ENCODE measurements around the gene SMARCE1.

DNA sequence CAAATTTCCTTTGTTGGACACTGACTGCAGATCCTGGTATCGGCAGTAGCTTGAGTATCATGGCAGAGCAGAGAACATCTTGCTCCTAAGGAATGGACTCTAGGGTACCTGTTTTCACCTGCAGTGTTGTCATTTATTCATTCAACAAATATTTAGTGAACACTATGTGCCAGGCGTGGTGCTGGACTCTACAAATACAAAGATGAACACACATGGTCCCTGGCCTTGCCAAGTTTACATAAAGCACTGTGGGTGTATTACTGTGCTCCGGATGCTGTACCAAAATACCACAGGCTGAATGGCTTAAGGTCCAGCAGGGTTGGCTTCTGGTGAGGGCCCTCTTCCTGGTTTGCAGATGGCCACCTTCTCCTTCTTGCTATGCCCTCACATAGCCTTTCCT lies 68.1 kb downstream of the SMARCE1 start:
- TF ChIP-seq POLR2AphosphoS5 (IDR thresholded peaks at IDR 0.05) = no peak
- TF ChIP-seq, protein P1, sequence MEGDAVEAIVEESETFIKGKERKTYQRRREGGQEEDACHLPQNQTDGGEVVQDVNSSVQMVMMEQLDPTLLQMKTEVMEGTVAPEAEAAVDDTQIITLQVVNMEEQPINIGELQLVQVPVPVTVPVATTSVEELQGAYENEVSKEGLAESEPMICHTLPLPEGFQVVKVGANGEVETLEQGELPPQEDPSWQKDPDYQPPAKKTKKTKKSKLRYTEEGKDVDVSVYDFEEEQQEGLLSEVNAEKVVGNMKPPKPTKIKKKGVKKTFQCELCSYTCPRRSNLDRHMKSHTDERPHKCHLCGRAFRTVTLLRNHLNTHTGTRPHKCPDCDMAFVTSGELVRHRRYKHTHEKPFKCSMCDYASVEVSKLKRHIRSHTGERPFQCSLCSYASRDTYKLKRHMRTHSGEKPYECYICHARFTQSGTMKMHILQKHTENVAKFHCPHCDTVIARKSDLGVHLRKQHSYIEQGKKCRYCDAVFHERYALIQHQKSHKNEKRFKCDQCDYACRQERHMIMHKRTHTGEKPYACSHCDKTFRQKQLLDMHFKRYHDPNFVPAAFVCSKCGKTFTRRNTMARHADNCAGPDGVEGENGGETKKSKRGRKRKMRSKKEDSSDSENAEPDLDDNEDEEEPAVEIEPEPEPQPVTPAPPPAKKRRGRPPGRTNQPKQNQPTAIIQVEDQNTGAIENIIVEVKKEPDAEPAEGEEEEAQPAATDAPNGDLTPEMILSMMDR (IDR thresholded peaks at IDR 0.05) = no peak

All from stomach (tissue), 4 donors.